ENCODE data around the gene BBS1. TPM values are rescaled to one million over a fixed set of nuclear protein-coding genes. Genes with fewer than 3 reads are reported as not detected.
A peak's percentile ranks its signal among the peaks of the same experiment; 100 is the strongest.
"Not testable (repeated sequence)": the region's sequence is repeated elsewhere in the genome, so short reads cannot be mapped to it uniquely, and the experiment has no call there.

Gene BBS1
- 10 to 100 TPM; 27.2 to 58.1 TPM for total RNA-seq
- polyA plus RNA-seq: 10 to 100 TPM; 18.9 to 34.9 TPM
- long read RNA-seq, donor 1, transcript BBS1-201 (17 exons, 3,423 nt): major isoform, 8 of 42 reads
- long read RNA-seq, donor 1, partial matches to known transcripts: 18 of 42 reads
- long read RNA-seq, donor 1, other reads (novel, unspliced or antisense): 16 of 42 reads
- long read RNA-seq, donor 2, transcript BBS1-201 (17 exons, 3,423 nt): major isoform, 5 of 38 reads
- long read RNA-seq, donor 2, partial matches to known transcripts: 14 of 38 reads
- long read RNA-seq, donor 2, other reads (novel, unspliced or antisense): 19 of 38 reads

DNA sequence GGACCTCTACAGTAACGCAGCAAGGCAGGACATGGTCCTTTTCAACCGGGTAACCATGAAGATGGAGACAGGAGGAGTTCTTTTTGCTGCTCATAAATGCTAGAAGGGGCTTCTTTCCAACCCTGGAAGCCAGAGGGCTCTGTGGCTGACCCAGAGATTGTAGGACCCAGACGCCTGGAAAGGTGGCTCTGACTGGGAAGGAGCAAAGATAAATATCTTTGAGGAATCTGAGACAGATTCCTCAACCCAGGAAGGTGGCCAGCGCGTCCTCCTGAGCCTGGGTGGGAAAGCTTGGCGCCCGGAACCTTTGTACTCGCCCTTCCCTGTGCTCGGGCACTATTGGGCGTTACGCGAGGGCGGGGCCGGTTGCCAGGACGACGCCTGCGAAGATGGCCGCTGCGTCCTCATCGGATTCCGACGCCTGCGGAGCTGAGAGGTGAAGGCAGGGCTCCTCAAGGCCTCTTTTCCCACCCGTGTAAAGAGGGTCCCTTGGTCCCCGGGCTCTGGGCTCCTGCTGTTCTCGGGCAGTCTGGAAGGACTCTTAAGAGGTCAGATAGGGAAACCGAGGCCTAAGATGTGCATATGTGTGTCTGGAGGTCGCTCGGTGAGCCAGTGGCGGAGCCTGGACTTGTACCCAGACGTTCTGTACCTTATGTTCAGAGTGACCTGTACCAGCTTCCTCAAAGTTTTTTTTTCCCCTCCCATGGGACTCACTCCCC is at the start of gene BBS1:
BBS1 (plus strand) TSS at position 365 of the 719 bp plus-strand sequence; CDS start at position 390, 25 bp downstream.
- DNase-seq (peak; percentile 93 to 96), ATAC-seq (ENCODE audit: low FRiP score) (peak; percentile 95)
- no peaks in the 10 kb centered on the region for H3K36me3 ChIP-seq (ENCODE audit: control insufficient read depth in 1 of 2, insufficient read depth in 2 of 2, low read length in 1 of 2)
- H3K27me3 ChIP-seq (ENCODE audit: control insufficient read depth in 1 of 2, insufficient read depth in 2 of 2, low read length in 1 of 2): no peaks in the 10 kb centered on the region
- no peaks in the 10 kb centered on the region for H3K9me3 ChIP-seq (ENCODE audit: control insufficient read depth, low read length)
- peak within 1 kb of the TSS; percentile 49 to 69 for H3K4me3 ChIP-seq (ENCODE audit: low read length in 2 of 2)
- no peaks in the 10 kb centered on the region for H3K4me1 ChIP-seq (ENCODE audit: control insufficient read depth in 1 of 2, insufficient read depth in 2 of 2, low read length in 2 of 2)
- 0% methylated on average over 31 of the region's 31 CpGs for WGBS, 2 donors
- intact Hi-C loops (cut with DNase I): no loop called here
- peak within 1 kb of the TSS in 1 of 2 donors; percentile 1 for H3K27ac ChIP-seq (ENCODE audit: low read depth in 1 of 2, low read length in 2 of 2)

- H3K4me3 ChIP-seq (ENCODE audit: low read length in 2 of 2): no peak overlapping the region
- no peaks in the 10 kb centered on the region for H3K36me3 ChIP-seq (ENCODE audit: control insufficient read depth in 1 of 2, insufficient read depth in 2 of 2, low read length in 1 of 2)
- DNase-seq (no peak), ATAC-seq (ENCODE audit: low FRiP score) (no peak)
- H3K27ac ChIP-seq (ENCODE audit: low read depth in 1 of 2, low read length in 2 of 2): no peak overlapping the region
- intact Hi-C loops (cut with DNase I): no loop called here
- H3K27me3 ChIP-seq (ENCODE audit: control insufficient read depth in 1 of 2, insufficient read depth in 2 of 2, low read length in 1 of 2): no peaks in the 10 kb centered on the region
- H3K4me1 ChIP-seq (ENCODE audit: control insufficient read depth in 1 of 2, insufficient read depth in 2 of 2, low read length in 2 of 2): no peaks in the 10 kb centered on the region
- no peaks in the 10 kb centered on the region for H3K9me3 ChIP-seq (ENCODE audit: control insufficient read depth, low read length)
These were observed 48.4 kb upstream of the BBS1 start for GRCh38 chr11:66462010-66462409.

DNA sequence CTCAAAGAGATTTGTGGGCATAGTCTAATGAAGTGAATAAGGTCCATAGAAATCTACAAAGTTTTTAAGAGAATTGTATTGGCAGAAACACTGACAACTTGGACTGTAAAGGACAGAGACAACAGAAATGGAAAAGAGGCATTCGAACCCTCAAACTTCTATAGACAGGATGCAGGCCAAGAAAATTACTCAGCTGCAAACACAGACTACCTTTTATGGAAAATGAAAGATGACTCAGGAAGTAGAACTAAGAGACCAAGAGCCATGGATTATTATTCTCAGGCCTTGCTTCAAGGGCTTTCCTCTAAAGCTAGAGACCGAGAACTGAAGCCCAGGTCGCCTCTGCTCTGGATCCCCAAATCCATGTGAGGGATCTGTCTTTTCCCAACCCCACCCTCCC is 47.5 kb upstream of the BBS1 start:
- WGBS, 2 donors: 96% methylated on average over 3 of the region's 3 CpGs
- intact Hi-C loops (cut with DNase I): no loop called here
- Histone ChIP-seq H3K36me3 (ENCODE audit: control insufficient read depth in 1 of 2, insufficient read depth in 2 of 2, low read length in 1 of 2) (no peaks in the 10 kb centered on the region), H3K9me3 (ENCODE audit: control insufficient read depth, low read length) (no peaks in the 10 kb centered on the region), H3K4me1 (ENCODE audit: control insufficient read depth in 1 of 2, insufficient read depth in 2 of 2, low read length in 2 of 2) (no peaks in the 10 kb centered on the region), H3K27ac (ENCODE audit: low read depth in 1 of 2, low read length in 2 of 2) (no peak overlapping the region), H3K27me3 (ENCODE audit: control insufficient read depth in 1 of 2, insufficient read depth in 2 of 2, low read length in 1 of 2) (no peaks in the 10 kb centered on the region), H3K4me3 (ENCODE audit: low read length in 2 of 2) (no peak overlapping the region)
- no peak for DNase-seq
- no peak for ATAC-seq (ENCODE audit: low FRiP score)

DNA sequence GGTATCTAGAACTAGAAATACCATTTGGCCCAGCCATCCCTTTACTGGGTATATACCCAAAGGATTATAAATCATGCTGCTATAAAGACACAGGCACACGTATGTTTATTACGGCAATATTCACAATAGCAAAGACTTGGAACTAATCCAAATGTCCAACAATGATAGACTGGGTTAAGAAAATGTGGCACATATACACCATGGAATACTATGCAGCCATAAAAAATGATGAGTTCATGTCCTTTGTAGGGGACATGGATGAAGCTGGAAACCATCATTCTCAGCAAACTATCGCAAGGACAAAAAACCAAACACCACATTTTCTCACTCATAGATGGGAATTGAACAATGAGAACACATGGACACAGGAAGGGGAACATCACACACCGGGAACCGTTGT is 46.3 kb upstream of the BBS1 start:
- DNase-seq; H3K36me3 ChIP-seq (ENCODE audit: control insufficient read depth in 1 of 2, insufficient read depth in 2 of 2, low read length in 1 of 2); intact Hi-C loops (cut with DNase I); H3K27ac ChIP-seq (ENCODE audit: low read depth in 1 of 2, low read length in 2 of 2); ATAC-seq (ENCODE audit: low FRiP score); H3K4me3 ChIP-seq (ENCODE audit: low read length in 2 of 2); H3K9me3 ChIP-seq (ENCODE audit: control insufficient read depth, low read length); H3K4me1 ChIP-seq (ENCODE audit: control insufficient read depth in 1 of 2, insufficient read depth in 2 of 2, low read length in 2 of 2); H3K27me3 ChIP-seq (ENCODE audit: control insufficient read depth in 1 of 2, insufficient read depth in 2 of 2, low read length in 1 of 2): not testable (repeated sequence)
- 85 to 91% methylated on average over 5 of the region's 5 CpGs for WGBS, 2 donors

DNA sequence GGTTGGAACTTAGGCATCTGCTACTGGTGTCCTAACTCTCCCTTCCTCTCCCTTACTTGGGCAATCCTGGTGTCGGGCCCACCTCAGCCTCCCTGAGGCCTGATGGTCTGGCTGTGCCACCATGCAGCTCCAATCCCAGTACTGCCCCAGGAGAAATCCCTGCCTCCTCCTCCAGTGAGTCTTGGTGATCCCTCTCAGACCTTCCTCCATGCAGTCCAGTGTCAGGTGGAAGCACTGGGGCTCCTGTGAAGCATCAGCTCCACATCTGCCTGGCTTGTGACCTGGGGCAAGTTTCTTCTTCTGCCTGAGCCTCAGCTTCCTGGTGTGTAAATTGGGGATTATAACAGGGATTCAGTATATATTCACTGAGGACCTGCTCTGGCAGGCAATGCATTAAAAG is 45.5 kb upstream of the BBS1 start:
- no peaks in the 10 kb centered on the region for H3K4me1 ChIP-seq (ENCODE audit: control insufficient read depth in 1 of 2, insufficient read depth in 2 of 2, low read length in 2 of 2)
- no peaks in the 10 kb centered on the region for H3K9me3 ChIP-seq (ENCODE audit: control insufficient read depth, low read length)
- no peak overlapping the region for H3K27ac ChIP-seq (ENCODE audit: low read depth in 1 of 2, low read length in 2 of 2)
- WGBS, 2 donors: 71 to 78% methylated on average over 1 of the region's 1 CpG
- intact Hi-C loops (cut with DNase I): no loop called here
- no peak for DNase-seq
- no peaks in the 10 kb centered on the region for H3K27me3 ChIP-seq (ENCODE audit: control insufficient read depth in 1 of 2, insufficient read depth in 2 of 2, low read length in 1 of 2)
- H3K4me3 ChIP-seq (ENCODE audit: low read length in 2 of 2): no peak overlapping the region
- no peaks in the 10 kb centered on the region for H3K36me3 ChIP-seq (ENCODE audit: control insufficient read depth in 1 of 2, insufficient read depth in 2 of 2, low read length in 1 of 2)
- no peak for ATAC-seq (ENCODE audit: low FRiP score)

DNA sequence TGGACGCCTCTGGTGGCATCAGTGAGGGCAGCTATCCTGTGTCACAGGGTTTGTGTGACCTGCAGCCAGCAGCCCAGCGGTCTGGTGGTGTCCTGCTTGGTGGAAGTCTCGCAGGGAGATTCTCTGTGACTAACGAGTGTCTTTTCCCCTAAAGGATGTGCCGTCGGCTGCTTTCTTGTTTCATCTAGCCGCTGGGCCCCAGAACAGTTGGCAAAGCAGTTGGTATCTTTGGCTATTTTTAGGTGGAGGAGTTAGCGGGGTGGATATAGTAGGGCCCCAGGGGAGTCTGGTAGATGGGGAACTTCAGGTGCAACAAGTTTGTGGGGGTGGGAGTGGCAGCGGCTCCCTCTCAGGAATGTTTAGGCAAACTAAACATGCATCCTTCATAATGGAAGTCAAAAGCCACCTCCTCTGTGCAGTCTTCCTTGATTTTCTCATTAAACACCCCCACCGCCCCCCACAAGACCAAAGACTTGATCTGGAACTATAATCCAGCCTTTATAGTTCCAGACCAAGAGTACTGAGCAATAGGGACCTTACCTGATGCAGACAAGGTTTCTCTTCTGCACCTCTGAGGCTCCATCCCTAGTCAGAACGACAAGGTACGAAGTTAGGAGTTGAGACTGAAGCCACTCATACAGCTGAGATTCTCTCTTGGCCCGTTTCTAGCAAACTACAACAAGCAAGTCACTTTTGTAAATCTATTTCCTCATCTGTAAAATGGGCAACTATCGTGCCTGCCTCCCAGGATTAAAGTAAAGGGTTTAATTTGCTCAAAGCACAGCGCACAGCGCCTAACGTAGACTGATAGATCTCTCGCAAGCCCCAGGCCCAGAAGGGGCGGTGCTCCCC is 44.8 kb upstream of the BBS1 start:
- Histone ChIP-seq H3K27me3 (ENCODE audit: control insufficient read depth in 1 of 2, insufficient read depth in 2 of 2, low read length in 1 of 2) (no peaks in the 10 kb centered on the region), H3K9me3 (ENCODE audit: control insufficient read depth, low read length) (no peaks in the 10 kb centered on the region), H3K4me3 (ENCODE audit: low read length in 2 of 2) (no peak overlapping the region), H3K36me3 (ENCODE audit: control insufficient read depth in 1 of 2, insufficient read depth in 2 of 2, low read length in 1 of 2) (no peaks in the 10 kb centered on the region), H3K4me1 (ENCODE audit: control insufficient read depth in 1 of 2, insufficient read depth in 2 of 2, low read length in 2 of 2) (no peaks in the 10 kb centered on the region), H3K27ac (ENCODE audit: low read depth in 1 of 2, low read length in 2 of 2) (no peak overlapping the region)
- DNase-seq (no peak), ATAC-seq (ENCODE audit: low FRiP score) (no peak)
- WGBS, 2 donors: 33 to 36% methylated on average over 19 of the region's 19 CpGs
- intact Hi-C loops (cut with DNase I): no loop called here

GRCh38 chr11:66466225-66467033 is 44.0 kb upstream of the BBS1 start, which contains the start of gene PELI3:
Gene PELI3 (plus strand): TSS chr11:66466905. CDS start chr11:66468129, 1,224 bp downstream.
- Histone ChIP-seq H3K4me3 (ENCODE audit: low read length in 2 of 2) (peak within 1 kb of the TSS; percentile 70 to 78), H3K9me3 (ENCODE audit: control insufficient read depth, low read length) (no peaks in the 10 kb centered on the region), H3K36me3 (ENCODE audit: control insufficient read depth in 1 of 2, insufficient read depth in 2 of 2, low read length in 1 of 2) (no peaks in the 10 kb centered on the region), H3K27me3 (ENCODE audit: control insufficient read depth in 1 of 2, insufficient read depth in 2 of 2, low read length in 1 of 2) (no peaks in the 10 kb centered on the region), H3K27ac (ENCODE audit: low read depth in 1 of 2, low read length in 2 of 2) (peak within 1 kb of the TSS in 1 of 2 donors; percentile 28), H3K4me1 (ENCODE audit: control insufficient read depth in 1 of 2, insufficient read depth in 2 of 2, low read length in 2 of 2) (no peaks in the 10 kb centered on the region)
- ATAC-seq (ENCODE audit: low FRiP score) (peak; percentile 99), DNase-seq (peak; percentile 96 to 99)
- WGBS, 2 donors: 0 to 1% methylated on average over 34 to 63 of the region's 63 CpGs
- intact Hi-C loops (cut with DNase I): no loop called here

- WGBS, 2 donors: 1 to 2% methylated on average over 64 to 72 of the region's 72 CpGs
- DNase-seq (peak; percentile 65 to 82), ATAC-seq (ENCODE audit: low FRiP score) (no peak)
- H3K27me3 ChIP-seq (ENCODE audit: control insufficient read depth in 1 of 2, insufficient read depth in 2 of 2, low read length in 1 of 2): no peaks in the 10 kb centered on the region
- H3K27ac ChIP-seq (ENCODE audit: low read depth in 1 of 2, low read length in 2 of 2): no peak overlapping the region
- H3K36me3 ChIP-seq (ENCODE audit: control insufficient read depth in 1 of 2, insufficient read depth in 2 of 2, low read length in 1 of 2): no peaks in the 10 kb centered on the region
- peak overlapping the region; percentile 70 to 78 for H3K4me3 ChIP-seq (ENCODE audit: low read length in 2 of 2)
- intact Hi-C loops (cut with DNase I): no loop called here
- no peaks in the 10 kb centered on the region for H3K9me3 ChIP-seq (ENCODE audit: control insufficient read depth, low read length)
- H3K4me1 ChIP-seq (ENCODE audit: control insufficient read depth in 1 of 2, insufficient read depth in 2 of 2, low read length in 2 of 2): no peaks in the 10 kb centered on the region
These were observed 43.3 kb upstream of the BBS1 start for GRCh38 chr11:66467034-66467659.

Measured in aorta (tissue), 5 donors.